Left ventricle myocardium inferior (tissue), 1 donor: ENCODE measurements around the gene RNASE12. TPM values are rescaled to one million over a fixed set of nuclear protein-coding genes. Genes with fewer than 3 reads are reported as not detected.

Experiments
- DNase-seq: peaks from one replicate; pipeline ENCODE4 v3.0.0-alpha.2; 2020
- H3K27ac ChIP-seq: fragments of 200-600 bp; replicated peaks from 2 replicates; pipeline ENCODE4 v1.8.0; 2021
- H3K27me3 ChIP-seq: fragments of 200-600 bp; 2 replicates; pipeline ENCODE4 v1.8.0; 2021; ENCODE audit warnings: low read depth
- H3K36me3 ChIP-seq: fragments of 200-600 bp; 2 replicates; pipeline ENCODE4 v1.8.0; 2021
- H3K4me1 ChIP-seq: fragments of 200-600 bp; 2 replicates; pipeline ENCODE4 v1.8.0; 2021
- H3K4me3 ChIP-seq: fragments of 200-600 bp; 2 replicates; pipeline ENCODE4 v1.8.0; 2021; ENCODE audit warnings: mild to moderate bottlenecking, moderate library complexity
- H3K9me3 ChIP-seq: fragments of 200-600 bp; replicated peaks from 2 replicates; pipeline ENCODE4 v1.8.0; 2021
- CTCF ChIP-seq: fragments of 200-600 bp; IDR thresholded peaks from 2 replicates; pipeline ENCODE4 v1.8.0; 2021; ENCODE audit warnings: antibody characterized with exemption, mild to moderate bottlenecking, borderline replicate concordance
- intact Hi-C: fragments of 100-400 bp; cut with micrococcal nuclease; formaldehyde crosslinking; loops from one replicate; pipeline ENCODE4 v1.11.0; 2022
- total RNA-seq: library from RNA; stranded (reverse); fragmentation: NEBNext Ultra II Directional; extraction: Animal tissue kit (Norgen Biotek cat#: 25700); gene quantifications from one replicate; pipeline ENCODE4 v1.2.1, GENCODE V29; 2021
- donor health status: DM: no; HTN: yes; CAD: no; lungs with severe emphysema.

The RNASE12 gene
- total RNA-seq, 1 donor from 2014 or later, result not detected

- no peaks in the 10 kb centered on the region for H3K9me3 ChIP-seq
- no peaks in the 10 kb centered on the region for H3K27me3 ChIP-seq
- peak overlapping the region; percentile 69 for H3K4me3 ChIP-seq
- peak overlapping the region; percentile 78 for H3K27ac ChIP-seq
- DNase-seq, result no peak
- no peaks in the 10 kb centered on the region for H3K36me3 ChIP-seq
- TF ChIP-seq CTCF, result no peak
- H3K4me1 ChIP-seq, result peaks cover 42% of the 10 kb centered on the region
- intact Hi-C loops, result loop anchor here (5.0 to 10.0 kb wide), 3 partner anchors 70 to 285 kb away; partner anchors contain the start of gene RNASE4
These were observed 21.2 kb upstream of the RNASE12 start for GRCh38 chr14:20612403-20612802.

DNA sequence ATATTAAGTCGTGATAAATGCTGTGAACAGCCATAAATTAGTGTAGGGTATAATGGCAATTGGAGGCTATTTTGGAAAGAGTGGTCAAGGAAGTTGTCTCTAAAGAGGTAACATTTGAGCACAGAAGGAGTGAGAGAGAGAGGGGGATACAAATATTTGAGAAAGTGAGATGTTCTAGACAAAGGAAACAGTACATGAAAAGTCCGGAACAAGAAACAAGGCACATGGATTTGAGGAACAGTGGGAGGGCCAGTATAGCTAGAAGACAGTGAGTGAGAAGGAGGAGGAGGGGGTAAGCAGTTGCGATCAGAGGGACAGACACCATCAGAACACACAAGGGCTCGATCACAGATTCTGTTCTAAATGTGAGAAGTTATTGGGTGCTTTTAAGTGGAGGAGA, 20.1 kb upstream of the RNASE12 start:
- Histone ChIP-seq H3K27ac (no peak overlapping the region), H3K27me3 (no peaks in the 10 kb centered on the region), H3K9me3 (no peaks in the 10 kb centered on the region), H3K4me3 (no peak overlapping the region), H3K36me3 (no peaks in the 10 kb centered on the region), H3K4me1 (peaks cover 42% of the 10 kb centered on the region)
- intact Hi-C loops, result loop anchor here (5.0 to 10.0 kb wide), 3 partner anchors 71 to 284 kb away; partner anchors contain the start of gene RNASE4
- TF ChIP-seq CTCF, result no peak
- no peak for DNase-seq

- DNase-seq, result peak; percentile 79
- peaks cover 42% of the 10 kb centered on the region for H3K4me1 ChIP-seq
- H3K27me3 ChIP-seq, result no peaks in the 10 kb centered on the region
- TF ChIP-seq CTCF, result no peak
- H3K9me3 ChIP-seq, result no peaks in the 10 kb centered on the region
- peak overlapping the region; percentile 76 for H3K27ac ChIP-seq
- intact Hi-C loops, result loop anchor here (5.0 to 10.0 kb wide), 3 partner anchors 72 to 283 kb away; partner anchors contain the start of gene RNASE4
- no peaks in the 10 kb centered on the region for H3K36me3 ChIP-seq
- peak overlapping the region; percentile 98 for H3K4me3 ChIP-seq
These were observed 19.0 kb upstream of the RNASE12 start for GRCh38 chr14:20610002-20610765.

- peaks cover 37% of the 10 kb centered on the region for H3K4me1 ChIP-seq
- peak overlapping the region; percentile 98 for H3K4me3 ChIP-seq
- peak; percentile 42 for DNase-seq
- no peaks in the 10 kb centered on the region for H3K9me3 ChIP-seq
- H3K27me3 ChIP-seq, result no peaks in the 10 kb centered on the region
- TF ChIP-seq CTCF, result peak; percentile 95
- H3K36me3 ChIP-seq, result no peaks in the 10 kb centered on the region
- H3K27ac ChIP-seq, result peak overlapping the region; percentile 76
- intact Hi-C loops, result loop anchor here (5.0 to 10.0 kb wide), 4 partner anchors 73 to 282 kb away; partner anchors contain the start of genes RNASE4 and TEP1
These were observed 18.2 kb upstream of the RNASE12 start for GRCh38 chr14:20609215-20610001.

DNA sequence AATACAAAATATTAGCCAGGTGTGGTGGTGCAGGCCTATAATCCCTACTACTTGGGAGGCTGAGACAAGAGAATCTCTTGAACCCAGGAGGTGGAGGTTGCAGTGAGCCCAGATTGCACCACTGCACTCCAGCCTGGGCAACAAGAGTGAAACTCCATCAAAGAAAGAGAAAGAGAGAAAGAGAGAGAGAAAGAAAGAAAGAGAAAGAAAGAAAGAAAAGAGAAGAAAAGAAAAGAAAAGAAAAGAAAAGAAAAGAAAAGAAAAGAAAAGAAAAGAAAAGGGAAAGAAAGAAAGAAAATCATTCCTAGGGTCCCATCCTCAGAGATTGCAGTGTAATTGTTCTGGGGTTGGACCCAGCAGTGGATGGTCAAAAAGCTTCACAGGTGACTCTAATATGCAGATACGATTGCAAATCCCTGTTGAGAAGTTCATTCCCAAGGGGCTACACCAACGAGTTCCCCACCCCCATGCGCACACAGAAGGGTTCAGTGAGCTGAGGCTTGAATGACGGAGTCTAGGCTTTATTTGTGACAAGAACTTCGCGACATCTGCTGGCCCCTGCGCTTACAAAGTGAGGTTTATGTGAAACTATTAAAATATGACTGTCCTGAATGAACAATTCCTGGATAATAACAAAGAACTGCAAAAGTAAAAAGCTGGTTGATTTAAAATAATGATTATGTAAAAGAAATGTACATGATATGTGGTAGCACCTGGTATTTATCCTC, 17.4 kb upstream of the RNASE12 start:
- DNase-seq, result no peak
- intact Hi-C loops, result loop anchor here (10.0 kb wide), 1 partner anchor 194 kb away; the partner anchor contains the start of gene TEP1

More for the DNA sequence above, 17.4 kb upstream of the RNASE12 start:
- H3K36me3 ChIP-seq, result no peaks in the 10 kb centered on the region
- TF ChIP-seq CTCF, result no peak
- H3K9me3 ChIP-seq, result no peaks in the 10 kb centered on the region
- no peak overlapping the region for H3K27ac ChIP-seq
- H3K4me3 ChIP-seq, result no peak overlapping the region
- H3K4me1 ChIP-seq, result peaks cover 30% of the 10 kb centered on the region
- no peaks in the 10 kb centered on the region for H3K27me3 ChIP-seq
